Calu3 (cell line): ENCODE data around the gene SPECC1. TPM values are rescaled to one million over a fixed set of nuclear protein-coding genes. Genes with fewer than 3 reads are reported as not detected.
"Not testable (repeated sequence)": the region's sequence is repeated elsewhere in the genome, so short reads cannot be mapped to it uniquely, and the experiment has no call there.

Experiments
- BruUV-seq: library from RNA; stranded (reverse); fragments of 400-500 nt; replicated peaks from 2 replicates; lab custom pipeline; 2021; lab: Mats Ljungman, UMichigan
- CTCF ChIA-PET: fragments of 300-600 bp; sonication (Branson Sonifier 250); formaldehyde crosslinking; loops from one replicate; lab custom pipeline; 2022; ENCODE audit warnings: antibody characterized with exemption; lab: Charles Lee
- DNase-seq: peaks from one replicate; pipeline ENCODE4 v3.0.0; 2022
- H3K27ac Mint-ChIP-seq: one replicate; pipeline ENCODE4 v1.8.0; 2022; ENCODE audit warnings: mixed read lengths; ENCODE audit not compliant: unreplicated experiment
- H3K27me3 Mint-ChIP-seq: one replicate; pipeline ENCODE4 v1.8.0; 2022; ENCODE audit warnings: mixed read lengths; ENCODE audit not compliant: unreplicated experiment
- H3K36me3 Mint-ChIP-seq: one replicate; pipeline ENCODE4 v1.8.0; 2022; ENCODE audit warnings: mild to moderate bottlenecking, moderate library complexity, mixed read lengths; ENCODE audit not compliant: insufficient read depth, unreplicated experiment
- H3K4me1 Mint-ChIP-seq: one replicate; pipeline ENCODE4 v1.8.0; 2022; ENCODE audit warnings: mild to moderate bottlenecking, low read depth, mixed read lengths; ENCODE audit not compliant: unreplicated experiment
- H3K4me3 Mint-ChIP-seq: one replicate; pipeline ENCODE4 v1.8.0; 2022; ENCODE audit warnings: mild to moderate bottlenecking, low read depth, moderate library complexity, mixed read lengths; ENCODE audit not compliant: unreplicated experiment
- H3K9me3 Mint-ChIP-seq: one replicate; pipeline ENCODE4 v1.8.0; 2022; ENCODE audit warnings: low read depth, mixed read lengths; ENCODE audit not compliant: unreplicated experiment
- CTCF ChIP-seq: fragments of 200-600 bp; IDR thresholded peaks from one replicate; pipeline ENCODE4 v1.8.0; 2022; ENCODE audit warnings: antibody characterized with exemption; ENCODE audit not compliant: unreplicated experiment
- intact Hi-C: fragments of 100-400 bp; cut with micrococcal nuclease; formaldehyde crosslinking; loops from one replicate; pipeline ENCODE4 v1.10.0; 2022; ENCODE audit not compliant: unreplicated experiment
- total RNA-seq: library from RNA; stranded (reverse); gene quantifications from 2 replicates; pipeline ENCODE4 v1.2.3, GENCODE V29; 2022

SPECC1 gene
- total RNA-seq, 1 experiment from 2014 or later, result 53.5 TPM

GRCh38 chr17:20235747-20236146 lies 226.6 kb downstream of the SPECC1 start:
- Mint-ChIP-seq H3K9me3 (no peaks in the 10 kb centered on the region), H3K36me3 (no peaks in the 10 kb centered on the region), H3K4me3 (no peak overlapping the region), H3K27me3 (no peaks in the 10 kb centered on the region), H3K4me1 (no peaks in the 10 kb centered on the region), H3K27ac (no peak overlapping the region)
- no TSS peak for BruUV-seq
- DNase-seq, result no peak
- intact Hi-C loops, result no loop called here
- CTCF ChIA-PET, result no interaction called here
- no peak for TF ChIP-seq CTCF

- BruUV-seq, result no TSS peak
- Mint-ChIP-seq H3K9me3 (no peaks in the 10 kb centered on the region), H3K36me3 (no peaks in the 10 kb centered on the region), H3K4me3 (no peak overlapping the region), H3K27me3 (no peaks in the 10 kb centered on the region), H3K27ac (no peak overlapping the region), H3K4me1 (no peaks in the 10 kb centered on the region)
- TF ChIP-seq CTCF, result no peak
- DNase-seq, result no peak
- intact Hi-C loops, result no loop called here
- CTCF ChIA-PET, result no interaction called here
Observed at GRCh38 chr17:20236578-20237227, 227.5 kb downstream of the SPECC1 start.

- H3K9me3 Mint-ChIP-seq, H3K4me3 Mint-ChIP-seq, H3K36me3 Mint-ChIP-seq, CTCF ChIA-PET, H3K27ac Mint-ChIP-seq, DNase-seq, H3K27me3 Mint-ChIP-seq, BruUV-seq, intact Hi-C loops, H3K4me1 Mint-ChIP-seq: not testable (repeated sequence)
Observed at GRCh38 chr17:20239776-20240175, 230.6 kb downstream of the SPECC1 start.

GRCh38 chr17:20241855-20242254 lies 232.7 kb downstream of the SPECC1 start:
- H3K4me3 Mint-ChIP-seq, result no peak overlapping the region
- CTCF ChIA-PET, result no interaction called here
- no peaks in the 10 kb centered on the region for H3K27me3 Mint-ChIP-seq
- H3K36me3 Mint-ChIP-seq, result peaks cover 9% of the 10 kb centered on the region
- intact Hi-C loops, result no loop called here
- no peak for DNase-seq
- no TSS peak for BruUV-seq
- H3K4me1 Mint-ChIP-seq, result no peaks in the 10 kb centered on the region
- no peak for TF ChIP-seq CTCF
- H3K9me3 Mint-ChIP-seq, result no peaks in the 10 kb centered on the region
- H3K27ac Mint-ChIP-seq, result no peak overlapping the region

- CTCF ChIA-PET, result no interaction called here
- Mint-ChIP-seq H3K4me3 (no peak overlapping the region), H3K9me3 (no peaks in the 10 kb centered on the region), H3K4me1 (no peaks in the 10 kb centered on the region), H3K36me3 (peaks cover 9% of the 10 kb centered on the region), H3K27me3 (no peaks in the 10 kb centered on the region), H3K27ac (no peak overlapping the region)
- no TSS peak for BruUV-seq
- intact Hi-C loops, result no loop called here
- TF ChIP-seq CTCF, result no peak
- no peak for DNase-seq
Observed at GRCh38 chr17:20242271-20242670, 233.1 kb downstream of the SPECC1 start.
